SIG-M5 treated with dmso at 0.1 percent for 504 hours (cell line): Measurements from ENCODE around the gene SCNN1G.
"Not testable (repeated sequence)": the region's sequence is repeated elsewhere in the genome, so short reads cannot be mapped to it uniquely, and the experiment has no call there.

Experiments used
- DNase-seq: peaks from one replicate; lab custom pipeline; 2025; ENCODE audit not compliant: unreplicated experiment; lab: John Stamatoyannopoulos, UW

SCNN1G gene, protein sequence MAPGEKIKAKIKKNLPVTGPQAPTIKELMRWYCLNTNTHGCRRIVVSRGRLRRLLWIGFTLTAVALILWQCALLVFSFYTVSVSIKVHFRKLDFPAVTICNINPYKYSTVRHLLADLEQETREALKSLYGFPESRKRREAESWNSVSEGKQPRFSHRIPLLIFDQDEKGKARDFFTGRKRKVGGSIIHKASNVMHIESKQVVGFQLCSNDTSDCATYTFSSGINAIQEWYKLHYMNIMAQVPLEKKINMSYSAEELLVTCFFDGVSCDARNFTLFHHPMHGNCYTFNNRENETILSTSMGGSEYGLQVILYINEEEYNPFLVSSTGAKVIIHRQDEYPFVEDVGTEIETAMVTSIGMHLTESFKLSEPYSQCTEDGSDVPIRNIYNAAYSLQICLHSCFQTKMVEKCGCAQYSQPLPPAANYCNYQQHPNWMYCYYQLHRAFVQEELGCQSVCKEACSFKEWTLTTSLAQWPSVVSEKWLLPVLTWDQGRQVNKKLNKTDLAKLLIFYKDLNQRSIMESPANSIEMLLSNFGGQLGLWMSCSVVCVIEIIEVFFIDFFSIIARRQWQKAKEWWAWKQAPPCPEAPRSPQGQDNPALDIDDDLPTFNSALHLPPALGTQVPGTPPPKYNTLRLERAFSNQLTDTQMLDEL

DNA sequence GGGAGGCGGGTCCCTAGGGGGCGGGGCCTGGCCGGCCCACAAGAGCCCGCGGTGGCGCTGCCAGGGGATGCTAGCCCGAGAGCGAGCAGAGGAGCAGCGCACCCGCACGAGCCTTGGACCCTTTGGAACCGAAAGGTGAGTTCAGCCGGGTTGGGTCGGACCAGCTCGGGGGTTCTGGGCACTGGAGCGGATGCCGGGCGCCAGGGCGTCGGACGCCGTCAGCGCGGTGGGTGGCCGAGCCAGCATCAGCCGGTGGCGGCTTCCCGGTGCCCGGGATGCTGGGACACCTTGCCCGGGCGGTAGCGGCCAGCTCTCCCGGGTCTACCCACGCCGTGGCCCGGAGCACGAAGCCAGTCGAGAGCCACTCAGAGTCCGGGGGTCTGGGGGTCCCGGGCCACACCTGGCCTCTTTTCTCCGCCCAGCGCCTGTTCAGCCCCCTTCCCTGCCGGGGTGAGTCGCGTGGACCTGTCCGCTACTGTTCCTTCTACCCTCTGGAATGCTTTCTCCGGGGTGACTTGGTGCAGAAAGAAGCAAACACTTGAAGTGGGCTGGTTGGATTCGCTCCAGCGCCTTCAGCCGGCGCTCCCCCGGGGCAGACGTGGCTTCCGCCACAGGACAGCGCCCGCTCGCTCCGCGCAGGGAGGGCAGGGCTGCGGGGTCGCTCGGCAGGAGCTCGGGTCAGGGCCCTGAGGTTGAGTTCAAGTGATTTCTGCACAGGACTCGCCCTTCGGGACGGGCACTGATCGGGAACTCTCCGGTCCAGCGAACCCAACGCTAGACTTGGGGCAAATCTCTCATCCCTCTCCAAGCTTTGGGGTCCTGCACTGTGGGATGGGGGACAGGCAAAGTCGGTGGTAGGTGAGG, at the start of gene SCNN1G:
SCNN1G (plus strand) TSS at position 67 of the 864 bp plus-strand sequence. CDS start 3,527 bp downstream, outside the sequence.
- no peak for DNase-seq

DNA sequence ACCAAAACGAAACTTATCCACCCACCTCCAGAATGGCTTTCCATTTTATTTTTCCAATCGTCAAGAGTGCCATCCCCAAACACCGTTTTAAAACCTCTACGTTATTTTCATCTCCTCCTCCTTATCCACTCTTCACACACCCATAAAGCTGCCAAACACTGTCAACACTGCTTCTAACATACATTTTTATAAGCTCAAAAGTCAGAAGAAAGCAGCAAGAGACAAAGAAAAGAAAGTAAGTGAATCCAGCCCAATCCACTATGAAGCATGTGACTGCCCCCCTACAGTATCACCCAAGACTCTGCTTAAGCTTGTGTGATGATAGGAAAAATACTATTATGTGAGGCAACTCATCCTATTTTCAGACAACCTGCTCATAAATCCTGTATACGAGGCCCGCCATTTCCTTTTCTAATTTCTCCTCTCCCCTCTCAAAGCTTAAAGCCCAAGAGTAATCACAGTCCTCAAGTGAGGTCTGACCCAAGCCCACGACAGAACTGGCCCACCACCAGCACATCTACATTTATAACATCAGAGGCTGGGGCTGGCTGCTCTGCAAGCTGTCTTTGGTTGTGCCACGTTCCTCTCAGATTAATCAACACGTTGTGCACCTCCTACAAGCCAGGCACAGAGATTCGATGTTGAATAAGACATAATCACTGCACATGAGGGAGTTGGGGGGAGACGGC, 49.6 kb upstream of the SCNN1G start:
- no peak for DNase-seq

DNA sequence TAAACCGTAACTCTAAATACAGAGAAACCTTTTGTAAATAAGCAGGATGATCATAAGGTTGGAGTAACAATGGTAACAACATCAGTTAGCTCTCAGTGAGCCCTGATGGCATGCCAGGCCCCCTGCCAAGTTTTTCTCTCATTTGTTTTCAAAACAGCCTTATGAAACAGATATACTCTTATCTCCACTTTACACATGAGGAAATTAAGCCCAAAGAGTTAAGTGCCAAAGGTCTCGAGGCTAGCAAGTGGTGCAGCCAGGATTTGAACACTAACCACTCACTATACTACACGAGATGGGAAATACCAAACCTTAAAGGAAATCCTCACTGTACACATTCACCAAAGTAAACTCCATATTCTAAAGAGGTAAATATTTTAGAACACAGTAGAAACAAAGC, 48.3 kb upstream of the SCNN1G start:
- DNase-seq, result no peak

DNA sequence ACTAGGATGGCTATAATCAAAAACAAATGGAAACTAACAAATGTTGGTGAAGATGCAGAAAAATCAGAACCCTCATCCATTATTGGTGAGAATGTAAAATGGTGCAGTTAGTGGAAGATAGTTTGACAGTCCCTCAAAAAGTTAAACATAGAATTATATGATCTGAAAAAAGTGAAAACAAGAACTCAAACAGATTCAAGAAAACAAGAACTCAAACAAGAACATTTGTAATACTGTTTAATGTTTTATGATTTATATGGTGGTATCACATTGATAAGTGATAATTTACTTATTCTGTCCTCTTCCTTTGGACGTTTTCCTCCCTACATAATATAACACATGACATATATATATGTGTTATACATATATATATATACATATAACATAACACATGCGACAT, 45.3 kb upstream of the SCNN1G start:
- no peak for DNase-seq

DNA sequence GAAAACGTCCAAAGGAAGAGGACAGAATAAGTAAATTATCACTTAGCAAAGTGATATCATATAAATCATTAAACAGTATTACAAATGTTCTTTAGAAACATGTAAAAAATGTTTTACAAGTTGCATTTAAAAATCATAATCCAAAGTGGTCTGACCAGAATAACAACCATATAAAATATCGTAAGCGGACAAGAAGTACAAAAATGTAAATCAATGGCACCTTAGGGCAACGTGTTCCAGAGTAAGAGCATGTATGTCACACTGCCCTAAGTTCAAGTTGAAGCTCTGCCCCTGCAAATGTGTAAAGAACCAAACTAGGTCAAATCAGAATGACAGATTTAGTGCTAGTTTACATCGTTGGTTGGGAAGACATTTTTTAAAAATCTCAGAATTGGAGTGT, 44.7 kb upstream of the SCNN1G start:
- no peak for DNase-seq

DNA sequence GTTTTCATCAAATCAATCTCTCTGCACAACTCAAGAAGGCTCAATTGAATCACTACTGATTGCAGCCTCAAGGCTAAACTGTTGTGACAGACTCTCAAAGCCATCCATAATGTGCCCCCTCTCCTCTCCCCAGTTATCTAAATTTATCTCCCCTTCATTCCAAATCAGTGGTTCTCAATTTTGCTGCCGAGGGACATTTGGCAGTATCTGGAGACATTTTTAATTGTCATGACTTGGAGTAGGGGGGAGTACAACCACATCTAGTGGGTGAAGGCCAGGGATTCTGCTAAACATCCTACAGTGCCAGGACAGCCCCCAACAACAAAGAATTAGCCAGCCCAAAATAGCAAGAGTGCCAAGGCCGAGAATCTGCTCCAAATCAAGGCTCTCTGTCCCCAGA, 42.4 kb upstream of the SCNN1G start:
- DNase-seq, result no peak

DNA sequence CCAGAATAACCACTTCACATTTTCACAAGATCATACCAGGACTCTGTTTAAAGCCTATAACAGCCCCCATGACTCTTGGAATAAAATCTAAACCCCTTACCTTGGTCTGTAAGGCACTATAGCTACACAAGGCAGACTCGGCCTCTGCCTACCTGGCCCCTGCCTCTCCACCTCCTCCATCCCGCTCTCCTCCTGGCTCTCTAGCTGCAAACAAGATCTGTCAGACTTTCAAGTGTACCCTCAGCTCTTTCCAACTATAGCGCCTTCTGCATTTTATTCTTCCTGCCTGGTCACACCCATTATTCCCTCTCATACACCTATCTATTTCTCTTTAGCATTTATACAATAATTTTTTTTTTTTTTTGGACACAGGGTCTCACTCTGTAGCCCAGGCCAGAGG, 41.5 kb upstream of the SCNN1G start:
- no peak for DNase-seq

DNA sequence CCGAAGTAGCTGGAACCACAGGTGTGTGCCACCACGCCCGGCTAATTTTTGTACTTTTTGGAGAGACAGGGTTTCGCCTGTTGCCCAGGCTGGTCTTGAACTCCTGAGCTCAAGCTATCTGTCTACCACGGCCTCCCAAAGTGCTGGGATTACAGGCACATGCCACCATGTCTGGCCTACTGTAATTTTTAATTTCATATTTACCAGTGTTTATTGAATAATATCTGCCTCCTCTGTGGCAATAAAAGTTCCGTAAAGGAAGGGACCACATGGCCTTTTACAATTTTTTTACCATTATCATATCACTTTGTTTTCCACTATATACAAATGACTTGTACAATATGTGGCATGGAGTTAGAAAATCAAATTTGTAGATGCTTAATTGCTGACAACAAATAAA, 41.0 kb upstream of the SCNN1G start:
- no peak for DNase-seq

DNA sequence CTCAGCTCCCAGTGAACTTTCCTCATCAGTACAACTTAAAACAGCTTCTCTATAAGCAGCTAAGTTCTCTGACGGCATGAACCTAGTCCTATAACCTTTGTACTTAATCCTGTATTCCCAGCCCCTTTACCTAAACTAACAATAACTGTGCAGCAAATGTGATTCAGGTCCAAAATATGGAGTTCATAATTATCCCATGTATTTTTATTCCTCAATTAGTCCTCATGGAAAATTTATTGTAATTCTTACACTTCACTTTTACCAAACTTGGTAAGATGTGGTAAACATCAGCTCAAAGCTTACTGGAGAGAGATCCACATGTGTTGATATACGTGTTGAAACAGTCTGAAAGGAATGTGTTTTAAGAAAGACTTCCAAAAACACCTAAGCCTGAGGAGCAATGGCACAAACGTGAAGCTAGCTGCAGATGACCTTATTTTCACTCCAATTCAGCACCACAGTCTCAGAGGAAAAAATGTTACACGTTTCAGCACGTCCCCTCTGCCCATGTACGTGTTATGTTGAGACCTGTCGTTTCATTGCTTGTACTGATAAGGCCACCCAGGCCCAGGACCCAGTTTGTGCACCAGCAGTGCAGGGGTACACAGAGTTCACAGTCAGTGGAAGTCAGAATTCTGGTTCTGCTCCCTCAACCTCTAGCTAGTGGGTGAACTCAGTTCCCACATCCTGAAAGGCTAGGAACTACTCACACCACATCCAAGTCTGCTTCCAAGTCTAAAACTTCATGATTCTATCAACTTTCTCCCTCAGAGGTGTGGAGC, 40.4 kb upstream of the SCNN1G start:
- no peak for DNase-seq

DNA sequence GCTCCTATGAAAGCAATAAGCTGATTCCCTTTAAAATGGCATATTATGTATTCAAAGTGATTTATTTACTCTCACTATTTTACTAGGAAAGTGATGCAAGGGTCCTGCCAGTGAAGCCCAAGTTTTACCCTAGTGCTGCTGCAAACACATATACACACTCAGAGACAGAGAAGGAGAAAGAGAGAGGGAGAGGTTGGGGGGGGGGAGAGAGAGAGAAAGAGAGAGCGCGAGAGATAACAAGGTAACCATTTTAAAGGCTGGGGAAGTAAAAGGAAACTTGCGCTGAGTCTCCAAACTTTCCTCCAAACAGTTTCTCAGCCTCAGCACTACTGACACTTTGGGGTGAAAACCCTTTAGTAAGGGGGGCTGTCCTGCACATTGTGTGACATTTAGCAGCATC, 39.2 kb upstream of the SCNN1G start:
- DNase-seq, result no peak

DNA sequence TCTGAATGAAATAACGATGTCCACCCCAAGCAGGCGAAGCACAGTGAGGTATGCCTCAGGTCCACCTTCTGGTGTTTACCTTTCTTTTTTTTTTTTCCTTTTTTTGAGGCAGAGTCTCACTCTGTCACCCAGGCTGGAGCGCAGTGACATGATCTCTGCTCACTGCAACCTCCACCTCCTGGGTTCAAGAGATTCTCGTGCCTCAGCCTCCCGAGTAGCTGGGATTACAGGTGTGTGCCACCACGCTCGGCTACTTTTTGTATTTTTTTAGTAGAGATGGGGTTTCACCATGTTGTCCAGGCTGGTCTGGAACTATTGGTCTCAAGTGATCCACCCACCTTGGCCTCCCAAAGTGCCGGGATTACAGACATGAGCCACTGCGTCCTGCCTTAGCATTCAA, 38.2 kb upstream of the SCNN1G start:
- DNase-seq, result not testable (repeated sequence)

DNA sequence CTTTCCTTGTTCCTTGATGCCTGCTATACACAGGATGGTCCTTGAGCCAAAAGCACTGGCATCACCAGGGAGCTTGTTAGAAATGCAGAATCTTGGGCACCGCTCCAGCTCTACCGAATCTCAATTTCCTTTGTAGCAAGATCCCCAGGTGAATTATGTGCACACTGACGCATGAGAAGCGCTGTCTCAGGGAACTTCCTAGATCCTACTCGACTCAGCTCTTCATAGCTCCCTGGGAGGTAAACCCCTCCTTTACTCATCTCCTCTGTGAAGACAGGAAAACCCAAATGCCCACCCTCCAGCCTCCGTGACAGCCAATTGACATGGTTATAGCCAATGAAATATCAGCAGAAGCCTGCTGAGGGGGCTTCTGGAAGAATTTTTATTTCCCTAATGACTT, 37.4 kb upstream of the SCNN1G start:
- no peak for DNase-seq

DNA sequence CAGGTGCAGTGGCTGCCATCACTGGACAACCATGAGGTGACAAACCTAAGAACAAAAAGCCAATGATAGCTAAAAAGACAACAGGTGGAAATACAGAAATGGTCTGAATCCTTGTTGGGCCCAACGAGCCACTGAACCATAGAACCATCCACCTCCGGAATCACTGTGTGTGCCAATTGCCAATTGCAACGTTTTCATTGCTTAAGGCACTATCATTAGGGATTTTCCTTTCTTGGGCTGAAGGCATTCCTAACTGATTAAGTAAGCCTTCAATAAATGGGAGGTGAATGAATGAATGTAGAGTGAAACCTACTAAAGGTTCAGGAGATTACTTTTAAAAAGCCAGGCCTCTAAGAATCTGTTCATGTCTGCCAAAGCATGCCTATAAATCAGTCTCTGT, 36.9 kb upstream of the SCNN1G start:
- no peak for DNase-seq

DNA sequence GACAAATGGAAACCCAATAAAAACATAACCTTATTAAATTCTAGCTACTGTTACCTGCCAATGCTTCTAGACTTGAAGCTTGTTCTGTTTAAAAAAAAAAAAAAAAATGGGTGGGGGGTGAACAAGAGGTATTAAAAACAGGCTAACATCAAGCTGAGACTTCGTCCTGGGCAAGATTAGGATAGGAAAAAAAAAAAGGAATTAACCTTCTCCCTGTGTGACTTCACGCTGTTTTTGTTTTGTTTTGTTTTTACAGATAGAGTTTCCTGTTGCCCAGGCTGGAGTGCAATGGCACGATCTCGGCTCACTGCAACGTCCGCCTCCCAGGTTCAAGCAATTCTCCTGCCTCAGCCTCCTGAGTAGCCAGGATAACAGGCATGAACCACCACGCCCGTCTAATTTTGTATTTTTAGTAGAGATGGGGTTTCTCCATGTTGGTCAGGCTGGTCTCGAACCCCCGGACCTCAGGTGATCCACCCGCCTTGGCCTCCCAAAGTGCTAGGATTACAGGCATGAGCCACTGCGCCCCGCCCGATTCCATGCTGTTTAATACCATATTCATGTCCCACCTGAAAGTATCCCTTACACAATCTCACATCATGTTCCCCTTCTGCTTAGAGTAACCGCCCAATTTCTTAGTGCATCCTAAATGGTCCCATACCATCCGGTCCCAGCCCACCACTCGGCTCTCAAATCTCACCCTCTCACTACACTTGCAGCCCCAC, 35.5 kb upstream of the SCNN1G start:
- no peak for DNase-seq

DNA sequence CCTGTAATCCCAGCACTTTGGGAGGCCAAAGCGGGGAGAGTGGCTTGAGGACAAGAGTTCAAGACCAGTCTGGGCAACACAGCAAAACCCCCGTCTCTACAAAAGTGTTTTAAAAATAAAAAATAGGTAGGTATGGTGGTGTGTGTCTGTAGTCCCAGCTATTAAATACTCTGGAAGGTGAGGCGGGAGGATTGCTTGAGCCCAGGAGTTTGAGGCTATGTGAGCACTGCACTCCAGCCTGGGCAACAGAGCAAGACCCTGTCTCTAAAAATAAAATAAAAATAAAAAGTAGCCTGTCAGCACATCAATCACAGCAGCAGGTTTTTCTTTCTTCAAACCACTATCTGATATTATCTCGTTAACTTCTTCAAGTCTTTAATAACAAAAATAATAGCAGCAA, 34.9 kb upstream of the SCNN1G start:
- DNase-seq, result no peak

DNA sequence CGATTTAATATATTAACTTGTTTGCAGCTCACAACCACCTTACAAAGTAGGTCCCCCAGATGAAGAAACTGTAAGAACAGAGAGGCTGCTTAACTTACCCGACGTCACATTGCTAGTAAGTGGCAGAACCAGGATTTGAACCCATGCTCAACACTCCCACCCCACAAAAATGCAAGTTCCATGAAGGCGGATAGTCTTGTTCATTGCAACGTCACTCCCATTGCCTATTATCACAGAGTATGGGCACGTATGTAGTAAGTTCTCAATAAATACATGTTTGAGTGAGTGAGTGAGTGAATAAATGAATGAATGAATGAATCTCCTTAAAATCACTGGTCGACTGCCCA, 34.4 kb upstream of the SCNN1G start:
- no peak for DNase-seq

DNA sequence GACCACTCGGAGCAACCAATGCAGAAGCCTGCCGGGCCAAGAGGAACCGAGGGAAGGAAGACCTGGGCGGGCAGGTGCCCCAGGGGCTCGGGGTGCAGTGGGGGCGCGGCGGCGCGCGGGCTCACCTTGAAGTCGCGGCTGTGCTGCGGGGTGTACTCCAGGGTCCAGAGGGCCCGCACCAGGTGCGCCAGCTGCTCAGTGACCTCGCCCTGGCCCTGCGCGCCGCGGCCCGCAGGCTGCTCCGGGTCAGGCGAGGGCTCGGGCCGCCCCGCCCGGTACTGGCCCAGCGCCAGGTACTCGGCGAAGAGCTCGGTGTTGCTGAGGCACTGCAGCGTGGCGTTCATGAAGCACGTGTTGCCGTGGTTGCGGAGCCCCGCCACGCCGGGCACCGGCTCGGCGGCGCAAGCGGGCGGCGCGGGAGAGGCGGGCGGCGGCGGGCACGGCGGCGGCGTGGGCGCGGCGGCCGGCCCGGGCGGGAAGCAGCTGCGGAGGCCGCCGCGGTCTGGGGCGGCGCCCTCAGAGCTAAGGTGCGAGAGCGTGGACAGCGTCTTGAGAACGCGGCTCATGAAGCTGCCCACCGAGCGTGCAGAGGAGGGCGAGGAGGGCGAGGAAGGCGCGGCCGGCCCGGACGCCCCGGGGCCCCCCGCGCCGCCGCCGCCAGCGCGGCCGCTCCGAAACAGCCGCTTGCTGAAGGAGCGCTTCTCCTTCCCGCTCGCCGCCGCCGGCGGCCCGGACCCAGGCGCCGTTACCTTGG, 33.9 kb upstream of the SCNN1G start:
- DNase-seq, result peak; percentile 16

DNA sequence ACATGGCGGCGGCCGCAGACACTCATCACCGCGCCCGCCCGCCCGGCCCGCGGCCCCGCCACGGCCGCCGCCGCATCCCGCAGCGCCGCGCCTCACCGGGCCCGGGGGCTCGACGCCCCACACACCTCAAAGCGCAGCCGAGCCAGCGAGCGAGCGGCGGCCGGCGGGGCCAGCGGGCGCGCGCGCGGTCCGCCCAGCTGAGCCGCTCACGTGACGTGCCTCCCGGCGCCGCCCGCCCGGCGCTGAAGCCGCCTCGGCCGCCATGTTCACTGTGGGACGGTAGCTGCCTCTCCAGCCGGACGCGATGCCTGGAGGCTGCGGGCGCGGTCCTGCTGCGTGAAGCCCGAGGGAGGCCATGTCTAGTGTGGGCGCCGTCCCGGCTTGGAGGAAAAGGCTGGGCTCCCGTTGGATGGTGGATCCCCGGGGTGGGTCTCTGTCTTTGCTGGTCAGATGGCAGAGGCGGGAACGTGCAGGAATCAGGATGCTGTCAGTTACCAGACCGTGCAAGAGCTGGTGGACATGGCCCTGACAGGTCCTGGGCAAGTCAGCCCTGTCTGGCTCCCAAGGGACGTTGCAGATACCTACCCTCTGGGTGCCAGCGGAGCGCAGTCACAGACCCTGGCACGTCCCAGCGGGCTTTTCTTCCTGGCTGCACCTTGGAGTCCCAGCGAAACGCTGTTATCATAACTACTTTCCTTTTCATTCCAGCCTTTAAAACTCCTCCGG, 33.1 kb upstream of the SCNN1G start, which contains the start of gene USP31:
USP31 (minus strand) TSS at position 186 of the 726 bp plus-strand sequence; CDS start at position 4, 182 bp downstream.
- peak; percentile 89 for DNase-seq
